Measurements from ENCODE around the gene ADA. TPM values are rescaled to one million over a fixed set of nuclear protein-coding genes. Genes with fewer than 3 reads are reported as not detected.

ADA gene
- total and polyA plus RNA-seq, 2 of the 13 experiments (the other 11 are each of a cell fraction or from before 2014, with no cell fraction given), result 2.5 to 11.3 TPM

- TF ChIP-seq TFDP1 (CRISPR knock-in tag; IDR thresholded peaks at IDR 0.05; ENCODE audit: borderline replicate concordance) (no peak), SIN3B (IDR thresholded peaks at IDR 0.05; ENCODE audit: low read length) (no peak), ATF4 (CRISPR knock-in tag; IDR thresholded peaks at IDR 0.05) (peak in 1 of 2 experiments; percentile 38; a peak in 1 of 4 replicates), THYN1 (CRISPR knock-in tag; IDR thresholded peaks at IDR 0.05; ENCODE audit: borderline replicate concordance, low read depth) (no peak), SNAPC4 (CRISPR knock-in tag; IDR thresholded peaks at IDR 0.05) (no peak), ZHX1 (CRISPR knock-in tag; IDR thresholded peaks at IDR 0.05; ENCODE audit: low read depth) (0 out of 2 replicates have a peak, but pooled peaks have one; percentile 46), FOXK1 (CRISPR knock-in tag; IDR thresholded peaks at IDR 0.05; ENCODE audit: borderline replicate concordance, low read depth) (no peak), ZBTB4 (CRISPR knock-in tag; IDR thresholded peaks at IDR 0.05; ENCODE audit: borderline replicate concordance) (no peak), PRDM4 (CRISPR knock-in tag; IDR thresholded peaks at IDR 0.05; ENCODE audit: borderline replicate concordance) (no peak), PPARG (CRISPR knock-in tag; conservative IDR thresholded peaks at IDR 0.05) (0 out of 2 replicates have a peak, but pooled peaks have one; percentile 25), HCFC1 (IDR thresholded peaks at IDR 0.05; ENCODE audit: low read depth, low read length) (no peak)
Observed at GRCh38 chr20:44651684-44652423, at the start of gene ADA (continued).

Measured in HepG2 (cell line).